Measurements from ENCODE around the gene STAM2. TPM values are rescaled to one million over a fixed set of nuclear protein-coding genes. Genes with fewer than 3 reads are reported as not detected.
"Not testable (repeated sequence)": the region's sequence is repeated elsewhere in the genome, so short reads cannot be mapped to it uniquely, and the experiment has no call there.

STAM2 gene
- polyA plus RNA-seq, 4 donors, result 40.5 to 52.9 (median 50.7) TPM

DNA sequence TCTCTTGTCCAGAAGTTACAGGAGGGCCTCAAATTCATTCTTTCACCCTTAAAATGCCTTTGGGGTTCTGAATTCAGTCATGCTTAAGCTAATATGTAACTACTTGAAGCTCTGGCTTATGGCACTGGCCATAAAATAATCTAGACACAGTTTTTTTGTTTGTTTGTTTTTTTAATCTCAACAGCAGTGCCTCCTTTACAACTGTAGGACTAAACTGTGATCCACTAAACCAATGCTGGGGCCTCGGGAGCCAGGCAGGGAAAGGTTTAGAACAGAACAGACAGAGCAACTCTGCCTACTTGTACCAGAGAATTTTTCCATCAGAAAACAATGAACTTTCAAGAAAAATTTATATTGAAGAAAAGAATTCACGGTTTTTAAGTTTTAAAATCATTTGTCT, 1.7 kb downstream of the STAM2 start:
- DNase-seq (ENCODE audit: low read depth in 4 of 4, low spot score in 3 of 4), result no peak

DNA sequence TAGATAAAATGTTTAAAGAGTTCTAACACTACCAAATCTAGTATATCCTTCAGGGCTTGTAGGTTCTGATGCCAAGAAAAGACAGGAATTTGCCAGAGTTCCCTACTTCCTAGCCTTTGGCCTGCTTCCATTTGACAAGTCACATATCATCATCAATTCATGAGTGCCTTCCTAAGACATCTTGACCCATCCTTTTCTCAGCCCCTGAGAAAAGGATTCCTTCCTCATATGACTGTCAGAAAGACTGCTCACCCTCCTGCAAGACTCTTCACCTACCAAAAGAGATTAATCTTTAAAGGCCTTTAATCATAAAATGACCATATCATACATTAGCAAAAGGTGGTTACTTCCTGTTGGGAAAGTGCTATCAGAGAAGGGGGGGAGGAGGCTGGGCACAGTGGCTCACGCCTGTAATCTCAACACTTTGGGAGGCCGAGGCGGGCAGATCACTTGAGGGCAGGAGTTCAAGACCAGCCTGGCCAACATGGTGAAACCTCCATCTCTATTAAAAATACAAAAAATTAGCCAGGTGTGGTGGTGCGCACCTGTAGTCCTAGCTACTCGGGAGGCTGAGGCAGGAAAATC, 3.3 kb downstream of the STAM2 start:
- DNase-seq (ENCODE audit: low read depth in 4 of 4, low spot score in 3 of 4), result not testable (repeated sequence)

DNA sequence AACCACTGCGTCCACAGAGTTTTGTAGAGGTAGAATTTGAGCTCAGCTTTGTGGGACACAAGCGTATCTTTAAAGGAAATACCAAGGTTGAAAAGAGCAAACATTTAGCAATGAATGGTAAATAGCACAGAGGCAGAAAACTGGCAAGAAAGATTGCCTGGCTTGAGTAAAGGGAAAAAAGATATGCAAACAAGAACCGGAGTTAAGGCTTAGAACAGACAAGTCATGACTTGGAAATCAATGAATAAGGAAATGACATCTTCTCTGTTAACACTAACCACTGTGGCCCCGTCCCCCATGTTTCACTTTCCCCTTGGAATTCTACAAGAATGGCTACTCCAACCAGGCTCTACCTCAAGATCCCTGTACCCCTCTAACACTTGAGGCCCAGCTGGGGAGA, 3.8 kb downstream of the STAM2 start:
- DNase-seq (ENCODE audit: low read depth in 4 of 4, low spot score in 3 of 4), result no peak

DNA sequence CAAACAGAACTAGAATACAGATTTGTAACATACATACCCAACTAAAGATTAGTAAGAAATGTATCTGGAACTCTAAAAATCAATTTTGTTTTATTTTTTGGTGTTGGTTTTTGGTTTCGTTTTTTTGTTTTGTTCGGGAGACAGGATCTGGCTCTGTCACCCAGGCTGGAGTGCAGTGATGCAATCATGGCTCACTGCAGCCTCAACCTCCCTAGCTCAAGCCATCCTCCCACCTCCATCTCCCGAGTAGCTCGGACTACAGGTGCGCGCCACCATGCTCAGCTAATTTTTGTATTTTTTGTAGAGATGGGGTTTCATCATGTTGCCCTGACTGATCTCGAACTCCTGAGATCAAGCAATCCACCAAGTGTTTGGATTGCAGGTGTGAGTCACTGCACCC, 6.4 kb downstream of the STAM2 start:
- not testable (repeated sequence) for DNase-seq (ENCODE audit: low read depth in 4 of 4, low spot score in 3 of 4)

DNA sequence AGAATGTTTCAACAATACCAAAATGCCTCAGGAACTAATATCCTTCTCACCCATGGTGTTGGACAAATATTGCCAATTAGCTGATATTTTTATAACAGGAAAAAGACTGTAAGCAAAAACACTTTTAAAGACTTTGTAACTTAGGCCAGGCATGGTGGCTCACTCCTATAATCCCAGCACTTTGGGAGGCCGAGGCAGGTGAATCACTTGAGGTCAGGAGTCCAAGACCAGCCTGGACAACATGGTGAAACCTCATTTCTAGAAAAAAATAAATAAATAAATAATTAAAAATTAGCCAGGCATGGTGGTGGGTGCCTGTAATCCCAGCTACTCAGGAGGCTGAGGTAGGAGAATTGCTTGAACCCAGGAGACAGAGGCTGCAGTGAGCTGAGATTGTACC, 8.1 kb downstream of the STAM2 start:
- not testable (repeated sequence) for DNase-seq (ENCODE audit: low read depth in 4 of 4, low spot score in 3 of 4)

DNA sequence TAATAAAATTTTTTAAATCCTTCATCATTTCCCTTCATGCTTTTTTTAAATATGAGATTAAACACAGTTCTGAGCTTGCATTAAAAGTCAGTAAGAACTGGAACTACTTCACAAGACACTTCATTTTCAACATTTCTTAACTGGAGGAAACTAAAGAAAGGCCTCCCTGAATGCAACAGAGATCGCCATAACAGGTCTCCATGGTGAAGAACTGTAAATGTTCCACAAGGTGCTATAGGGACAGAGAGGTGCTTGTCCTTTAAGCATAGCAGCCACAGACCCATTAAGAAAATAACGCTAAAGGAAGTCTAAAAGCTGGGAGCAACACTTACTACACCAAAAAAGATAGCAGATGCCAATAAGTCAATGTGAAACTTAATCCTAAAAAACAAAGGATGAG, 8.5 kb downstream of the STAM2 start:
- no peak for DNase-seq (ENCODE audit: low read depth in 4 of 4, low spot score in 3 of 4)

DNA sequence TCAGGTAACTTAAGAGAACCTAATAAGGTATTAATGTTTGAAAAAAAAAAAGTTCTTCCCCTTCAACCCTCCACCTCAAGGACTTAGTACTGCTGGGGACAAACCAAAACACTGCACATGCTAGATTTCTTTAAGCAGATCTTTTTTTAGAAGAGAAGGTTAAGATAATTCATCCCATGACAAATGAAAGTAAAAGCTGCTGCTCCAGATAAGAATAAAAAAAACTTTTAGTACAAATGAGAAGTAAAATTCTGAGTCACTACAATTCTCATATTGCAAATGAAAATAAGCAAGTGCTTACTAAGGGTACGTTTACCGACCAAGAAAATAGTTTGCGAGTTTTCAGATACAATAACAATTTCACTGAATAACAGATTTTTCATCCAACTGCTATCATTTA, 8.9 kb downstream of the STAM2 start:
- no peak for DNase-seq (ENCODE audit: low read depth in 4 of 4, low spot score in 3 of 4)

DNA sequence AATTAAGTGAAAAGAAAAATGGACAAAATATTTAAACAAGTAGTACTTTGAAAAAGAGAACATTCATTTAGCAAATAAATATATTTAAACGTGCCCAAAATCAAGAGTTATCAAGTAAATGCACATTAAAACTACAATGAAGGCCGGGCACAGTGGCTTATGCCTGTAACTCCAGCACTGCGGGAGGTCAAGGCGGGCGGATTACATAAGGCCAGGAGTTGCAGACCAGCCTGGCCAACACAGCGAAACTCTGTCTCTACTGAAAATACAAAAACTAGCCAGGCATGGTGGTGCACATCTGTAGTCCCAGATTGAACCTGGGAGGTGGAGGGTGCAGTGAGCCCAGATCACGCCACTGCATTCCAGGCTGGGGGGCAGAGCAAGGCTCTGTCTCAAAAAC, 9.8 kb downstream of the STAM2 start:
- DNase-seq (ENCODE audit: low read depth in 4 of 4, low spot score in 3 of 4), result no peak

DNA sequence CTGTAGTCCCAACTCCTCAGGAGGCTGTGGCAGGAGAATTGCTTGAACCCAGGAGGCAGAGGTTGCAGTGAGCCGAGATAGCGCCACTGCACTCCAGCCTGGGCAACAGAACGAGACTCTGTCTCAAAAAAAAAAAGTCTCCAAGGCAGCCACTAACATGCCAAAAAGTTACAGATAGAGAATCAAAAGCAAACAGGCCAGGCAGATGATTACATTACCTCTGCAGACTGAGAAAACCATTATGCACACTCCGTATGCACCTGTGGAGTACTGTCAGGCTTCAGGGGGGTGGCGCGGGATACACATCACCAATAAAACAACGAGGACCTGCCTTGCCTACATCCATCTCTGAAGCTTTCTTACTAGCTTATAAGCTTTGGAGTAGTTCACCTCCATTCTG, 10.3 kb downstream of the STAM2 start:
- no peak for DNase-seq (ENCODE audit: low read depth in 4 of 4, low spot score in 3 of 4)

DNA sequence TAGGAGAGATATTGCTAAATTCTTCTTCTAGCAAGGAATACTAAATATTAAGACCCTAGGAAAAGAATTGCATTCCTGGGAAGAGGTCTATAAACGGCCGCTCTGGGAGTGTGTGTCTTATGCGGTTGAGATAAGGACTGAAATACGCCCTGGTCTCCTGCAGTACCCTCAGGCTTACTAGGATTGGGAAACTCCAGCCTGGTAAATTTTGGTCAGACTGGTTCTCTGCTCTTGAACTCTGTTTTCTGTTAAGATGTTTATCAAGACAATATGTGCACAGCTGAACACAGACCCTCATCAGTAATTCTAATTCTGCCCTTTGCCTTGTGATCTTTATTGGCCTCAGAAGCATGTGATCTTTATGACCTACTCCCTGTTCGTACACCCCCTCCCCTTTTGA, 11.9 kb downstream of the STAM2 start:
- not testable (repeated sequence) for DNase-seq (ENCODE audit: low read depth in 4 of 4, low spot score in 3 of 4)

DNA sequence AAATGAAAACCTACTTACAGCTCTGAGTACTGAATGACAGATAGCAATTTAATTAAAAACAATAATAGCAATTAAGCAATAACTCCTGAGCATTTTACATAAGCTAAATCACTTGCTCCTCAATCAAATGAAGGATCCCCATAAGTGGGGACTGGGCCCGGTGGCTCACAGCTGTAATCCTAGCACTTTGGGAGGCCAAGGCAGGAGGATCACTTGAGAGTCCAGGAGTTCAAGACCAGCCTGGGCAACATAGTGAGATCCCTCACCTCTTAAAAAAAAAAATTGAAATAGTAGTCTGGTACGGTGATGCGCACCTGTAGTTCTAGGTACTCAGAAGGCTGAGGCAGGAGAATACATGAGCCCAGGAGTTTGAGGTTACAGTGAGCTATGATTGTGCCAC, 13.4 kb downstream of the STAM2 start:
- DNase-seq (ENCODE audit: low read depth in 4 of 4, low spot score in 3 of 4), result no peak

DNA sequence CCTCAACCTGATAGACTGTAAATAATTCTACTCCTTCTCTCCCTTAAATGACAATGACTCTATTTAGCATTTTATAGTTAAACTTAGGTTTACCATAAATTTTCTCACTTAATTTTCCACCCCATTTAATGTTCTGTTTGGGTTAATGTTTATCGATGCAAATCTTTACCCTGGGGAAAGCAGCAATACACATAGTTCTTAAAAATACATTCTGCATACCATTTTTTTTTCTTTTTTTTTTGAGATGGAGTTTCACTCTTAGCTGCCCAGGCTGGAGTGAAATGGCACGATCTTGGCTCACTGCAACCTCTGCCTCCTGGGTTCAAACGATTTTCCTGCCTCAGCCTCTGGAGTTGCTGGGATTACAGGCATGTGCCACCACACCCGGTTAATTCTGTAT, 14.0 kb downstream of the STAM2 start:
- DNase-seq (ENCODE audit: low read depth in 4 of 4, low spot score in 3 of 4), result no peak

DNA sequence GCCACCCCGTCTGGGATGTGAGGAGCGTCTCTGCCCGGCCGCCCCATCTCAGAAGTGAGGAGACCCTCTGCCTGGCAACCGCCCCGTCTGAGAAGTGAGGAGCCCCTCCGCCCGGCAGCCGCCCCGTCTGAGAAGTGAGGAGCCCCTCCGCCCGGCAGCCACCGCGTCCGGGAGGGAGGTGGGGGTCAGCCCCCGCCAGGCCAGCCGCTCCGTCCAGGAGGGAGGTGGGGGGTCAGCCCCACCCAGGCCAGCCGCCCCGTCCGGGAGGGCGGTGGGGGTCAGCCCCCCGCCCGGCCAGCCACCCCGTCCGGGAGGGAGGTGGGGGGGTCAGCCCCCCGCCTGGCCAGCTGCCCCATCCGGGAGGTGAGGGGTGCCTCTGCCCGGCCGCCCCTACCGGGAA, 15.2 kb downstream of the STAM2 start:
- DNase-seq (ENCODE audit: low read depth in 4 of 4, low spot score in 3 of 4), result not testable (repeated sequence)

DNA sequence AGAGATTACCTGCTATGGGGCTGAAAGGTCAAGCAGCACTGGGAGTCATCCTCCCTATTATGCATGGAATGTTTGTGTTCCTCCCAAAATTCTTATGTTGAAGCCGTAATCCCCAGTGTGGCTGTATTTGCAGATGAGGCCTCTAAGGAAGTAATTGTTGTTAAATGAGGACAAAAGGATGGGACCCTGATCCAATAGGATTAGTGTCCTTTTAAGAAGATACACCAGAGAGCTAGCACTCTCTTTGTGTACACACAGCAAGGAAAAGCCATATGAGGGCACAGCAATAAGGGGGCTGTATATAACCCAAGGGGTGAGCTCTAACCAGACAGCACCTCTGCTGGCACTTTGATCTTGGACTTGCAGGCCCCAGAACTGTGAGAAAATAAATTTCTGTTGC, 18.3 kb downstream of the STAM2 start:
- DNase-seq (ENCODE audit: low read depth in 4 of 4, low spot score in 3 of 4), result no peak

DNA sequence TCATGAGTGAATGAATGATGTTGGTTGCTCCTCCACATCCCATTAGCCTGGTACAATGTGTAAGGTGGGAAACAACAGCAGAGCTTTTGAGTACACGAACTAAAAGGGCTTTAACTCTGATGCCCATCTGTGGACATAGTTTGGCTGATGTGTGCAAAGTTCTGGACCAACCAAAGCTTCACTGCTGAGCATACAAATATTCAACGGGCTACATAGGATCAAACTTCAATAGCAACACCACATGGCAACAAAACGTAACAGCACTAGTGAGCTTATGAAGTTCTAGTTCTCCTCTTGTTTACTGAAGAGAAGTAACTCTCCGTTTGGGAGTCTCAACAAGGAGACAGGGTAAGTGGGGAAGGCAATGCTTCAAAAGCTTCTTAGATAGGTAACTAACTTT, 20.4 kb downstream of the STAM2 start:
- no peak for DNase-seq (ENCODE audit: low read depth in 4 of 4, low spot score in 3 of 4)

DNA sequence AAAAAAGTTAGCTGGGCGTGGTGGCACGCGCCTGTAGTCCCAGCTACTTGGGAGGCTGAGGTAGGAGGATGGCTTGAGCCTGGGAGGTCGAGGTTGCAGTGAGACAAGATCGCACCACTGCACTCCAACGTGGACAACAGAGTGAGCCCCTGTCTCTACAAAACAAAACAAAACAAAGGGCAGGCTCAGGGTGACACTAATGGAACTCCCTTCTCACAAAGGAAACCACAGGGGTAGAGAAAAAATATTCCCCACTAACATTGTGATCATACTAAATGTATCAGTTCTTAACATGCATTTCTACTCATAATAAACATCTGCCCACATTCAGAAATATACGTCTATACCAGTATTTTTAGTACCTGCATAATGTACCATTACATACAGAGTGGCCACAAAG, 21.1 kb downstream of the STAM2 start:
- DNase-seq (ENCODE audit: low read depth in 4 of 4, low spot score in 3 of 4), result no peak

DNA sequence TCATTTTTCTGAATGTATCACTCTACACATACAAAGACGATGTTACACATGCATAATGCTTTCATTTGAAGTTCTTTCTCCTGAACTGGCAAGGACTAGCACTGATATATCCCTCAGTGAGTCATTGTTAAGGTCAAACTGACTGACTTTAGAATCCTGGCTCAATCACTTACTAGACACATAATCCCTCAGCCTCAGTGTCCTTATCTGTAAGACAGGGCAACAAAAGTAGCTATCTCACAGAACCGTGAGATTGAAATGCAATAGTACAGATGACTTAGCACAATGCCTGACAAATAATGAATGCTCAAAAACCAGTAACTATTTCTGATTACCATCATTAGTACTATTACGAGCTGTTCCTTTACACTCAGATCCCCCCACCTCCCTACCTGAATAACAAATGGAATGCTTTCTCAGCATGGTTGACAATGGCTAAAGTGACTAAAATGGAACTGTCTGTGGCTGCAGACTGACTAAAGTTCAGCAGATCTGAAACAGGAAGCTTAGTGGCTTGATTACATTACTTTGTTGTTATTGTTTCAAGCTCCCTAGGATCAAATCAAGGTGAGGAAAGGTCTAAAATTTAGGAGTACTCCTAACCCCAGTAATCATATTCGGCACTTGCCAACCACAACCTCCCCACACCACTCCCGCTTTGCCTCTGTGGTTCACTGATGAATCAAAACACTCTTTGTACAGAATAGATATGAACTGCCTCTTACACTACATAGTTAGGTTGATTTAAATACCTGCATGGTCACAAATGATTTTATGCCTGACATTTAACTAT, 40.9 kb downstream of the STAM2 start:
- no peak for DNase-seq (ENCODE audit: low read depth in 4 of 4, low spot score in 3 of 4)

DNA sequence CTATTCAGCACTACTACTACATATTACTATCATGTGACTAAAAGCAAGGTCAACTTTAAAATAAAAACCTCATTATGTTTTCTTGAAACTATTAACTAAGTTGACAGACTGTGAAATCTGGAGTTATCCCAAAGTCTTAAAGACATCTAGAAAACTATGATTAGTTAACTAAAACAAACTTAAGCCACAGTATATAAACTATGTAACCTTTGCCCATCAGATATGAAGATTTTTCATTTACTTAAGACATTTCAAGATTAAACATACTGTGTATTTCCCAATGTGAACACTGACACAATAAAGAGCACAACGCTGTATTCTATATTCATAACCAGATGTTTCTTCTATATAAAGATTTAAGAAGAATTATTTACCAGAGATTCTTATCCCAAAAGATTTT, 43.3 kb downstream of the STAM2 start:
- DNase-seq (ENCODE audit: low read depth in 4 of 4, low spot score in 3 of 4), result no peak

DNA sequence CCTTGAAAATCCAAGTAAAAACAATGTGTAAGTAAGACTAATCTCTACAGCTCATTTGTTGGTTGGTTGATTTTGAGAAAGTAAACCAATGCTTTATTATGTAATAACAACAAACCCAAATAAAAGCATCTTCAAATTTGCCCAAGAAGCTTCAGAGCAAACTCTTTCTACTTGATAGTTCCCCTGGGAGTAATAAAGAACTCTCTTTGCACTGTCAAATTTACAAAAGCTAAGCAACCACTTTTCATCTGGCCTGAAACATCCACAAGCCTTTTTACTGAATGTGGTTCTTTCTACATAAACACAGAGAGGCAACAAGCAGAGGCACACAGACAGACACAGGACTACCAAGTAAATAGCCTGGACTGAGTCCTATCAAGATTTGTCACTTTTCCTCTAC, 47.9 kb downstream of the STAM2 start:
- no peak for DNase-seq (ENCODE audit: low read depth in 4 of 4, low spot score in 3 of 4)

DNA sequence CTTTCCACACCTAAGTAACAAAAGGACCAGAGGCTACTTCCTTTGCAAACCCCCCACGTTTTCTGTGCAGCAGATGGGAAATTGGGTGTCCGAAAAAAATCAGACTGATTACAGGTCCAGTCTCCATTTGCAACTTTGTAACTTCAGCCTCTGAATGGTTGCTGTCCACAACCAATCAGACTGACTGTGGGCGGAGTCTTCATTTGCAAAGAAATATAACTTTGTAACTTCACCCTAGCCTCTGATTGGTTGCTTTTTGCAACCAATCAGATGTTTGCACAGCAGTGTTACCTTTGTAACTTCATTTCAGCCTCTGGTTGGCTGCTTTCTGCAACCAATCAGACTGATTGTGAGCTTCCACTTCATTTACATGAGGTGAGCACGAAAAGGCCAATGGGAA, 48.9 kb downstream of the STAM2 start:
- no peak for DNase-seq (ENCODE audit: low read depth in 4 of 4, low spot score in 3 of 4)

DNA sequence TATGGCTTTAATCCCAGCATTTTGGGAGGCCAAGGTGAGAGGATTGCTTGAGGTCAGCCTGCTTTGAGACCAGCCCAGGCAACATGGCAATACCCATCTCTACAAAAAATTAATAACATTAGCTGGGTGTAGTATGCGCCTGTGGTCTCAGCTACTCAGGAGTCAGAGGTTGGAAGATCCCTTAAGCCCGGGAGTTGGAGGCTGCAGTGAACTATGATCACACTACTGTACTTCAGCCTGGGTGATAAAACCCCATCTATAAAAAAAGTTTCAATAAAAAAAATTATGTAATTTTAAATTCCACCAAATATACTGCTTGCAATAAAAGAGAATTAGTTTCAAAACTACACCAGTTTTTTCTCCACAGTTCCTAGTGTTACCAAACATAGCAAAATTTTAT, 53.4 kb downstream of the STAM2 start:
- no peak for DNase-seq (ENCODE audit: low read depth in 4 of 4, low spot score in 3 of 4)

DNA sequence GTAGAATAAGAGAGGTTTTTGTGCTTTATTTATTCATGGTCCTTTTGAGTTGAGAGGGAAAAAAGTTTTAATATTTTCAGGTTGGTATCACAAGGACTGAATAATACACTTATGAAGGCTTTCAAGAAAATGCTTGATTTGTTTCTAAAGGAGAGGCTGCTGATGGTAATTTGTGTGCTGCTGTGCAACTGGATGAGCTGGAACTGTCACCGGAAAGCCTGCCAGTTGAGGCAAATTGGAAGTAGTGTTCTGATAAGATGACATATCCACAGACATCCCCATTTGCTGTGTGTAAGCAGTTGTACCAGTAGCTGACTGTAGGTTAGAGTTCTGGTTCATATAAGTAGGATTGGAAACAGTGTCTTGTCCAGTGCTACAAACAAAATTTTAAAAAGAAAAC, 55.1 kb downstream of the STAM2 start:
- DNase-seq (ENCODE audit: low read depth in 4 of 4, low spot score in 3 of 4), result no peak

DNA sequence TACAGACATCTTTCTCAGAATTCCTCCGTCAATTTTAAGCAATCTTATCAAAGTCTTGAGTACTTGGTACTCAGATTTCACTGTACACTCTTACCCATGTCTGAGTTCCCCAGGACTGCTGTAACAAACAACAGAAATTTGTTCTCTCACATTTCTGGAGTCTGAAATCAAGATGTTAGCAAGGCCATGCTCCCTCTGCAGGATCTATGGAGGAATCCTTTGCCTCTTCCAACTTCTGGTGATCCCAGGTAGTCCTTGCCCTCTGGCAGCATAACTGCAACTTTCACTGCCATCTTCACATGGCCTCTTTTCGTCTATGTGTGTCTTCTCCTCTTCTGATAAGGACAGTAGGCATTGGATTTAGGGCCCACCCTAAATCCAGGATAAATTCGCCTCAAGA, 59.6 kb downstream of the STAM2 start:
- no peak for DNase-seq (ENCODE audit: low read depth in 4 of 4, low spot score in 3 of 4)

Measured in left renal pelvis (tissue), 4 donors.